ENCODE results near the gene EBF3.

Gene EBF3

DNA sequence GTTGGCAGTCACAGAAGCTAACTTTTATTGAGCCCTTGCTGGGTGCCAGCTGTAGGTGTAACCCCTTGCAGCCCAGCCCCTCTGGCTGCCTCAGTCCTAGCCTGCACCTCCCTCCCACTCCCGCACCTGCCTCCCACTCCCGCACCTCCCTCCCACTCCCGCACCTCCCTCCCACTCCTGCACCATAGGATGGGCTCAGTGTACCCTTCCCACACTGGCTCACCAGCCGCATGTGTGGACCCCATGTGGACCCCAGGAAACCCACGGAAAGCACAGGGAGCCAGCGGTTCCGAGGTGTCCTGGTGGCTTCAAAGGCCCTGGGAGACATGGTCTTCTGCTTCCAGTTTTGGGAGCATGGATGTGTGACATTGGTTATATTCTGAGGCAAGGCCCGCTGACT is 132.9 kb downstream of the EBF3 start:
- no peak for DNase-seq

DNA sequence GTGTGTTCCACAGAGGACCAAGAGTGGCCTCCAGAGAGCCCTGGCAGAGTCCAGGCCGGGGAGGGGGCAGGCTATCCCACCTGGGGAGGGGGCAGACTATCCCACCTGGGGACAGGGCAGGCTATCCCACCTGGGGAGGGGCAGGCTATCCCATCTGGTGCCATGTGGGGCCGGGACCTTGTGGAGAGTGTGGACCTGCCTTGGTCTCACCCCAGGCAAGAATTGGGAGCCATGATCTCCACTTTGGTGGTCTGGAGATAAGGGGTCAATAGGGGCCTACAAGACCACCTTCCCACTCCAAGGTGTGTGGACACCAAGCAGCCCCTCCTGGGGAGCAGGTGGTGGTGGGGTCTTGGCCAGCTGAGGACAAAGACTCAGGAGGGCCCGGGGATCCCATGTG is 138.2 kb downstream of the EBF3 start:
- DNase-seq = no peak

DNA sequence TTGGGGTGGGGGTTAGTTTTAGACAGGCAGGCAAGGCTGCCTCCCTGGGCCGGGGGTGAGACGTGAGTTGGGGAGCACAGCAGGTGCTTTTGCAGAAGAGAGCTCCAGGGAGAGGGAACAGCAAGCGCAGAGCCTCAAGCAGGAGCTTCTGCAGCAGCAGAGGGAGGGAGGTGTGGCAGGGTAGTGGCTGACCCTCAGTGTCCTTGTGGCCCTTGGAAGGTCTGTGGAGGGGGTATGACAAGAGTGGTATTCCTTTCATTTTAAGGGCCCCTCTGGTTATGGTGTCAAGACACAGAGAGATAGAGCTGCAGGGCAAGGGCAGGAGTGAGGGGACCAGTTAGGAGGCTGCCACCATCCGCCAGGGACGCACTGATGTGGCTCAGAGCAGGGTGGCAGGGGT is 138.9 kb downstream of the EBF3 start:
- DNase-seq = no peak

DNA sequence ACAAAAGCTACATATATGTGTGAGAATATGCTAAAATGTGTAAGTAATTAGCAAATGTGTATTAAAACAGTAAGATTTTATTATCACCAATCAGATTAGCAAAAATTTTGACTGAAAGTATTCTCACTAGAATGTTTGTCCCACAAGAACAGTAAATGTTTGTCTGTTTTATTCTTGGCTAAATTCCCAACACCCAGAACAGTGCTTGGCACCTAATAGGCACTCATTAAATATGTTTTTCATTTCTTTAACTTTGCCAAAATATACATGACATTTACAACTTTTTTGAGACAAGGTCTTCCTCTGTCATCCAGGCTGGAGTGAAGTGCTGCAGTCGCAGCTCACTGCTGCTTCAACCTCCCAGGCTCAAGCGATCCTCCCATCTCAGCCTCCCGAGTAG is 143.6 kb downstream of the EBF3 start:
- DNase-seq = no peak

DNA sequence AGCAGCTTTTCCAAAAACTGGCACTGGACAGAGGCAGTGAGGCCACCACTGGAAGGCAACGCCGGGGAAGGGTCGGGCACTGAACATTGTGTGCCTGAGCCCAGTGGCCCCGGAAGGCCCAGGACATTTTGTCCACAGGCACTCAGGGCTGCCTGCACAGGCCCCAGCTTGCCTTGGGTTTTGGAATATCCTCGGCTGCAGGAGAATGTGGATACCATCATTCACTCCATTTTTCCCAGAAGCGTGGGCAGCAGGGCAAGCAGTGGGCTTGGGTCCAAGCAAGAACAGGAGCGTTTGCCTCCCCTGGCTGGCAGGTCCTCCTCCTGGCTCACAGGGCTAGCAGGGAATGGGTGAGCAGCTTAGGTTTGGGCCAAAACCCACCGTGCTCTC is 147.4 kb downstream of the EBF3 start:
- DNase-seq = no peak

DNA sequence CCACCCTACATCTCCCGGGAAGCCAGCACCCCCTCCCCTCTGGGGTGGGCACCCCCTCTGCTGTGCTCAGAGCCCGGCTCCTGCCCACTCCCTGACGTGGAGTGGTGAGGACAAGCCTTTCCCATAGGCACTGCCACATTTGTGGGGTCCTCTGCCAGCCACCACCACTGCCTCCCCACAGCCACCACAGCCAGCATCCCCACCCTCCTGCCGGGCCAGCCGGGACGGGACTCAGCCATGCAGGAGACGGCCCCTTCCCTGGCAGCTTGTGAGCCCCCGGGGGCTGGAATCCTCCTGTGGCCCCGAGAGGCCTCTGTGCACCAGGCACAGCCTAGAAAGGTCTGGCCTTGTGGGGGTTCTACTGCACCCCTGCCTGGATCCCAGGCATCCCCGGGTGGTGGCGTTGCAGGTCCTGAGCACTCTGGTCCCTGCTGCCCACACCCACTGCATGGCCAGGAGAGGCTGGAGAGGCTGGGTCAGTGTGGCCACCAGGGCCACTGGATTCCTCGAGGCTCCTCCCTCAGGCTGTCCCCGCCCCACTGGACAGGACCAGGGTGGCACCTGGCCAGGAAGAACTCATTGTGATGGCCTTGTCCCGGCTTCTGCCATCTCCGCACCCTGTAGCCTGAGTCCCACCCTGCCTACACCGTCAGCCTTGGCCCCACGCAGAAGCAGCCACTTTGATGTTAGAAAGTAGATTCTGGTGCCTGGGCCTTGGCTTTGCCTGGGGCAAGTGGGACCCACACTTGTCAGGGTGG is 148.0 kb downstream of the EBF3 start:
- no peak for DNase-seq

DNA sequence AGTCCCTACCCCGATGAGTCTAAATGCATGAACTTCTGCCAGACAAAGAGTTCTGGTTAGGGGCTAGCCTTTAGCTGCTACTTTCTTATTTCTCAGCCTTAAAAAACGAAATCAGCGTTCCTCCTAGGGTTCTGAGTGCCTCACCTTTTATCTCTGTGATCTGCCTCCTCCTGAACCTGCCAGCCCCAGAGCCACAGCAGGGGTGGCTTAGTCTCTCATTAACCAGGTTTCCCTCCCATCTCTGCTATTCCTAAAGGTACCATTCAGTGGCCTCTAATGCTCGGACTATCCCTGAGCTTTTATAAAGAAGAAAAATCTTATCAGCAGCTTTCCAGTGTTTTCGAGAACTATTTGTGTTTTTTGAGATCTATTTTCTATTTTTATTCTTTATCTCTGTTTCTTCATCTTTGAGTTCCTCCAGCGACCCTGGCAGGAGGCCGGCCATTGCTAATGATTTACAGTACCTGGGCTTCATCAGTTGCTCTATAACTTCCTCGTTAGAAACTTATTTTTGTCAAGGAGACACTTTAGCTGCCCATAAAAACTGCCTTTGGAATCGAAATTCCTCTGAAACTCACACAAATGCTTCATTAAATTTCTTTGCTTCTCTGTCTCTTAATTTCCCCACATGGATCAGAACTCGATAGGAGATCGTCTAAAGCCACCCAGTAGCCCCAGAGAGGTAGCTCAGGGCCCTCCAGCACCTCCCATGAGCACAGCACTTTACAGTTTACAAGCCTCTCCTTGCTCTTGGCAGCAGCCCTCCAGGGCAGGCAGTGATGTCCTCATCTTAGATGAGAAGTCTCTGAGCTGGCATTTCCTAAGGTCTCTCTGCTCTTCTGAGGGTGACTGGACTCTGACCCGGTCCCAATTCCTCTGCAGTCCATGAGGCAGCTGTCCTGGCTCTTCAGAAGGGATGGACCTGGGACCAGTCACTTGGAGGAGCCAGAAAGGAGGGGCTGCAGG is 149.1 kb downstream of the EBF3 start:
- no peak for DNase-seq

DNA sequence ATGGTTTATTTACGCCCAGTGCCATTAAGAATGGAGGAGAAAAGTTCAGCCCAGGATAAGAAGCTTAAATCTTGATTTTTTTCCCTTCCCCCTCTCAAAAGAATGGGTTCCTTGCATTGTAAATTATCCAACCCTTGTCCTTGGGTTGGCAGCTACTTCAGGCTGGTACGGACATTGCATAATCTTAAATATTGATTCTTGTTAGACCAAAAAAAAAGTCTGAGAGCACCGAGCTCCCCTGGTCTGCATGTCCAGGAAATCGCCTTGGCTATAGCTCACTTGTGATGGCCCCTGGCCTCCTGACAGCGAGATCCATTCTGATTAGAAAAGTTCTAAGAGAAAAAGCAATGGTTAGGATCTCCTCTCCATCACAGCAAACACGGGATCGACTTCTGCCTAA is 151.7 kb downstream of the EBF3 start:
- no peak for DNase-seq

DNA sequence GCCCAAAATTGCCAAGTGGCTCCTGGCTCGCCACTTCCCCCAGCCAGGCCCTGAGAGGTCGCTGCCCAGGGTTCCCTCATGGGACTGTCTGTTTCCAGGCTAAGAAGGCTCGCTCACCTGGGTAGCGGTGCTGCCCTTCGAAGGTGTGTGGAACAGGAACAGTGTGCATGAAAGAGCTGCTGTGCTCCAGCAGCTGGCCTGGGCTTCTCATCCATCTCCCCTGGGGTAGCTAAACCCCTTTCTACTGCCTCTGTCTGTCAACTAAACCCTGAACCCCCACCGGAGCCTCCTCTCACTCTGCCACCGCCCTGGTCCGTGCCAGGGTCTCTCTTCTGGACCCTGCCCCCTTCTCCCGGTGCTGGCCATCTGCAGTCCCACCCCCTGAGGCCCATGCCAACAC is 152.9 kb downstream of the EBF3 start:
- DNase-seq = no peak

DNA sequence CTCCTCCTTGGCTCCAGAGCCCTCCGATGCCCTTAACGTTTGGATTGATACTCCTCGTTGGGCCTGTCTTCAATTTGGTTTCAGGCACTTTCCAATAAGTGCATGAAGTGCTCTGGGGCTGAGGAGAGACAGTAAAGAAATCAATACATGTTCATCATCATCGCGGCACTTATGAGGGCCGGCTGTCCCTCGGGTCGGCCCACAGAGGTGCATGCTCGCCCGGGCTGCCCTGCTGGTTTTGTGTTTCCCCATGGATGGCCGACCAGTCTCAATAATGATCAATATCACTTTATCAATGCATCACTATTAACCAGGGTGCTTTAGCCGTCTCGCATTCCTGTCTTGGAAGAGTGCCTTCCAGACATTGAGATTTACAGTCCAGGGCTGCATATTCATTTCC is 154.2 kb downstream of the EBF3 start:
- no peak for DNase-seq

DNA sequence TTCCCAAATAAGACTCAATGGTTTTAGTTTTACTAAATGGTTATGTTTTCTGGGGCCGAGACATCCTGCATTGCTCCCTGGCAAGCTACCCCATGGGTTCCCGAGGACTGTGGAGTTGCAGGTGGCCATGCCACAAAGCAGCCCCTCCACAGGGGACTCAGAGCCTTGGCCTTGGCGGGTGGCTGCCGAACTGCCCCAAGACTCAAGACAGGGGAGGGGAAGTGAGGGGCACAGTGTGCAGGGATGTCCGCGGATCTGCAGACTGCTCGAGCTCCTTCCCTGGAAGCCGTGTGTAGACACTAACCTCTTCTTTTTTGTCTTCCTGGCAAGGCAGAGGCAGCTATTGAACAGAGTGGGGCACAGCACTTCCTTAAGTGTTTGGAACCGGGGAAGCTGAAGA is 154.6 kb downstream of the EBF3 start:
- DNase-seq = no peak

DNA sequence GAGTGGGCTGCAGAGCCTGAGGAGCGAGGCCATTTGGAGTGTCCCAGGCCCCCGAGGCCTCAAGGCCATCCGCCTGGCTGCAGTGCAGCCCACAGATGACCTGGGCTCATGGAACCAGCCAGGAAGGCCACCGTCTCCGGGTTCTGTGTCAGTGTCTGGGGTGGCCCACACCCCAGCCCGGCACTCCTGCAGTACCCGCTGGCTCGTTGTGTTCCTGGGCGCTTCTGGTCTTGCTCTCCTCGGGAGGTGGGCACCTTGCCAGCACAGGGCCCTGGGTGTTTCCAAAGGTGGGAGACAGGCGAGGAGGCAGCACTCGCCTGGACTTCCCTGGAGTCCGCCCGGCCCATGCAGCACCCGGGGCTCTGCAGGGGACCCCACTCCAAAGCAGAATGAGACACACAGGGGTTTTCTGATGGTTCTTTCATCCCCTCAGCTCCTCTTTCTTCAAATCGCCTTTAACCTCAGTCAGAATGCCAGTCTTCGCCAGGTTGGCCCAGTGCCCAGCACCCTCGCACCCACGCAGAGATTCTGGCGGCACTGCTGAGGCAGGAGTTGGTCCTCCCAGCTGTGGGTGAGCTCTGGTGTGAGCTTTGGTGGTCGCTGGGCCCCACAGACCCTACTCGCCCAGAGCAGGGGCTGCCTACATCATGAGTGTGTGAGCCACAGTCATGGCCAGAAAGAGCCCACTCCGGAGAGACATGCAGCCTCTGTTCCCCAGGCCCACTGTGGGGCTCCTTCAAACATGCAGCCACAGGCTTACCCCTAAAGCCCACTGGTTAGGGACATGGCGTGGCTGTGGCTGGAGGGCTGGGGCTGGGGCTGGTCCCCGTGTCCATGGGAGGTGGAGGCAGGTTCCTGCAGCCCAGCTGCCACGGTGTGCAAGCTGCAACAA is 155.7 kb downstream of the EBF3 start:
- no peak for DNase-seq

DNA sequence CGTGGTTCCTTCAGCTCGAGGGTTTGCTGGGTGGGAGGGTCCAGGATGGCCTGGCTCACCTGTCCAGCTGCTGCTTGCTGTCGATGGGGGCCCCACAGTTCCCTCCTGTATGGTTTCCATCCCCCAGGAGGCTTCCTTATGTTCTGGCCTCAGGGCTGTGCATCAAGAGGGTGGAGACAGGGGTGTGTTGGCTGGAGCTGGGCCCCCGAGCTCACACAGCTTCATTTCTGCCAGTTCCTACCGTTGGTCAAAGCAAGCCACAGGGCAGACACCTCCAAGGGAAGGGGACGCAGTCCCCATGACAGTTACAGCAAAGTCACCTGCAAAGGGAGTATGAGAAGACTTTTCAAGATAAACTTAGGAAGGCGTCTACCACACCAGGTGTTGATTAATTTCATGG is 156.9 kb downstream of the EBF3 start:
- no peak for DNase-seq

DNA sequence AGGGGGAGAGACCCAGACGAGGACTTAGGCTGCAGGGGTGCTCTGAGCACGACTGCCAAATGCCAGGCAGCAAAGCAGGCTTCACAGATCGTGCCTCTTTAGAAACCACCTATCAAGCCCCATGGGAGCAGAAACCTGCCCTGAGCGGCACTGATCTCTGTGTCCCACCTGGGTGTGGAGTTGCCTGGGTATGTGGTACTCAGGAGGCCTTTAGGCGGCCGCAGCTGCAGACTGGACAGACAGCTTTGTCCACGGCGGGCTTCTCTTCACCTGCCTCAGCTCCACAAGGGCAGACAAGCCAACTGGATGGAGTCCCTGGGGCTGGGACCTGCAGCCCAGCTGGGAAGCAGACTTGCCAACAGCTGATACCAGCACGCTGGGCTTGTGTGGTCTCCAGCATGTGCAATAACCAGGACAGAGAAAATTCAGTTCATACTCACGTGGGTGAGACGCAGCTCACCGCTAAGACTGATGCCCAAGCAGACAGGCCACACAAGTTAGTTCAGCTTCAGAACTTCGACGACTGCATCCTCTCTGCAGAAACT is 163.2 kb downstream of the EBF3 start:
- no peak for DNase-seq

DNA sequence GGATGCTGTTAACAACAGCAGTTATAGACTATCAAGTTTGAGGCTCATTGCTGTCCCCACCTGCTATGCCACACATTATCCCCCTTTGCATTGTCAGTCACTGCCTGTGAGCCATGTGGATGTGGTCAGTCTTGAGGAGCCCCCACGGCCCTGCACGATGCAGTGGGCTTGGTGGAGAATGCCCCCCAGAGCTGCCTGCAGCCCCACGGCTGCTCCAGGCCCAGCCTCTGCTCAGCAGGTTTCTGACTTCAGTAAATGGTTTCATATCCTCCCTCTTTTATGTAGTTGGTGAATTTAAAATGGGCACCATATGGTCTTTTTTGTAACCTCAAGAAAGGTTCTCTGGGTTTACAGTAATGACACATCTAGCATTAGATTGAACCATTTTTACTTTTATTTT is 164.1 kb downstream of the EBF3 start:
- DNase-seq = no peak

DNA sequence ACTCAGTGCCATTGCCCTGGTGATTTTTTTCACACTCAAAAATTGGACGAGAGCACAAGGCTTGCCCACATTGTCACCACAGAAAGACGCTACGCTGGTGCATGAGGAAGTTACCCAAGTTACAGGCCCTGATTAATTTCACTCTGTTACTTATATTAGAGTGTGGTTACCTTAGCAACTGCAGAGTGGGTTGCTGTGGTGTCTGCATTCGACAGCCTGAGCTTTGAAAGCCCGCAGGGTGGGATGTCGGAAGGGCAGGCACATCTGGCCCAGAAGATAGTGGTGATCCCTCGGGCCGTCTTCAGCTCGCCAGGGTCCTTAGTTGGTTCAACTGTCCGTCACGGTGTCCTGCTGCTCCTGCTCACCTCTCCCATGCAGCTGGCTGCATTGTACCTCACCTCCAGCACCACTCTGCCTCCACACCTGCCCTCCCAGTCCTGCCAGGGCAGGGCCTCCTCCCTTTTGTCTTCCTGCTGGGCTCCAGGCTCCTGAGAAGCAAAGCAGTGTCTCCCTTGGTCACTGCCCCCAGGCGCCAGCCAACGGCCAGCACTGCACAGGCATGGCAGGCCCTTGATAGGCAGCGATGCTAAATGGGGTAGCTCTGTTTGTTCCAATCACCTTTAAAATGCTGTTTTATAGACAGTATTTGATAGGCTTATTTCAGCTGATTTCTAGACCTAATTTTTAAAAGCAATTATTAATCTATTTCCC is 167.2 kb downstream of the EBF3 start:
- DNase-seq = no peak

DNA sequence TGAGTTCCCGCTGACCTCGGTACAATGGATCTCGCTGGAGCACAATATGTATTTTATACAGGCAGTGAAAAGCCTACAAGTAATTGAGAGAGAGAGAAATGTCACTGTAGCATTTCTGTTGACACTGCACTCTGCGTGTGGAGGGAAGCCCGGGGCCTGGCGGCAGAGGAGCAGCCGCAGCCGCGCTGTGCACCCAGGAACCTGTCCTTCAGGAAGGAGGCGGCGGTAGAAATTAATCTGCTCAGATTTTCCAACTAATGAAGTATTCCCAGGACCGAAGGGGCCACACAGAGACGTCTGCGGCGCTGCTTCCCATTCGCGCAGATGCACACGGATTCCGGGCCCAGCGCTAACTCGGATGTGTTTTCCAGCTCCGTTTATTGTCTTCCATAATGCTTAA is 170.1 kb downstream of the EBF3 start:
- DNase-seq = no peak

DNA sequence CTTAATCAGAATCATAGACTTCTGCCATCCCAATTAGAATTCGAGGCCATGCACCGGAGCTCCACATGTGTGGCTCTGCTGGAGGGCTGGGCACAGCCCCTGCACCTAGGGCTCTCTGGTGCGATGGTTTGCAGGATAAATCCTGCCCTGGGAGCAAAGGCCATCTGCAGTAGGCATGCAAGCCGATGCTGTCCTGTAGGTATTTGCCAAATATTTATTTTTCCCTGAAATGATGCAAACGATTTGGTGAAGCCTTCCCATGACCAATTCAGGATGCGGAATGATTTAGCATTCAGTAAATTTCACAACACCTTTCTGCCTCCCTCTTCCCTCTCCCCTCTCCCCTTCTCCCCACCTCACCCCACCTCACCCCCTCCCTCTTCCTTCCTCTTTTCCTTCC is 170.6 kb downstream of the EBF3 start:
- DNase-seq = no peak

DNA sequence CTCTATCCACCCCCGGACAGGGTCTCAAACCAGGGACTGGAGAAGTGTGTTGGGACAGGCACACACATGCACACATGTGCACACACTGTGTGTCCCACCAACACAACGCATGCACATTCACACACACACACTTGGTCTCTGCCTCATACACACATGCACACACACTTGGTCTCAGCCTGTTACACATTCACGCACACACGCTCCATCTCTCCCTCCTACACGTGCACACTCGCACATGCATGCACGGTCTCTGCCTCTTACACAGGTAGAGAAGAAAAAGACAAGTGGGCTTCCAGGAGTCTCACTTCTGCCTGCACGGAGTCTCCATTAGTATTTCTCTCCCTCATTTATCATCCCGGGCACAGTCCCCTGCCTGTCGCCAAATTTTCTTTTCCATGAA is 171.2 kb downstream of the EBF3 start:
- DNase-seq = no peak

DNA sequence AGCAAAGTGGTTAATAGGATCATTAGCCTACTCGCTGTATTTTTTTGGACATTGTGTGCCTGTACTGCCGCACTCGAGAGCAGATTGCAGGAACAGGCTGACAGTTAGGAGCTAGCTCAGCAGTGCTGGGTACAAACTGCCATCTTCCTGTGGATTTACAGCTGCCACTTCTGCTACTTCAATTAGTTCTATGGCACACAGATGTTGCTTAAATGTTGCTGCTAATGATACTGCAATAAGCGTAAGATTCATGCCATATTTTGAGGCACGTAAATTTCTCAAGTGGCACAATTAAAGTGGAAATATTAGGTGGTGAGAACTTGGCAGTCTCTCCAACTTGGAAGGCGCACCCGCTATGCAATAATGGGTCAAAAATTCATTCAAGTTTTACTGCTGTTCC is 171.9 kb downstream of the EBF3 start:
- DNase-seq = no peak

DNA sequence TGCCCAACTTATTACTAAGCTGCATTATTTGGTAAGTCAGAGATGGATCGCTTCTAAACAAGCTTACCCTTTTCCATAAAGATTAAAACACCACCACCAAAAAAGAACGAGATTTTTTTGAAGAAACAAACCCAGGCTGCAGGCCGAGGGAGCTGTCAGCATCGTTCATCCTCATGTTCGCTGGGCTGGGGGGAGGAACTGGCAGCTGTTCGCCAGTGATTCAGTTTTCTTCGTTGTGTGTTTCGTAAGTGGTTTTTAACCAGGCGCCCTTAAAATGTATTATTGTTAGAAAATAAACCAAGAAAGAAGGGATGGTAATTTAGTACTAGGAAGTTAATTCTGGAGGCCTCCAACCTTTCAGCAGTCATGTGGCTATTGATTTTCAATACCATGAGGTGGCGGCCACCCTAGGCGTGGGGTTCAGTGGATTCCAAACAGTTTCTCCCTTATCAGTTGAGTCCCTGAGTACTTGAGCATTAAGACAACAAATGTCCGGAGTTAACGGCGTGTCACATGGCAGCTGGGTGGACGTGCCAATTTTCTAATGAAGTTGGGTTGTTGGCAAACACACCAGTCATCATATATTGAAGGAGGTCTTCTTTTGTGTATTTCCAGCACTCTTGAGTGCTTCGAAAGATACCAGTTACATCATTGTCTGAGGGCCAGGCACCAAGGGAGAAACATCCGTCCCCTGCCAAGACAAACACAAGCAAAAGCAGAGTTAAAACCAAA is 173.2 kb downstream of the EBF3 start:
- no peak for DNase-seq

DNA sequence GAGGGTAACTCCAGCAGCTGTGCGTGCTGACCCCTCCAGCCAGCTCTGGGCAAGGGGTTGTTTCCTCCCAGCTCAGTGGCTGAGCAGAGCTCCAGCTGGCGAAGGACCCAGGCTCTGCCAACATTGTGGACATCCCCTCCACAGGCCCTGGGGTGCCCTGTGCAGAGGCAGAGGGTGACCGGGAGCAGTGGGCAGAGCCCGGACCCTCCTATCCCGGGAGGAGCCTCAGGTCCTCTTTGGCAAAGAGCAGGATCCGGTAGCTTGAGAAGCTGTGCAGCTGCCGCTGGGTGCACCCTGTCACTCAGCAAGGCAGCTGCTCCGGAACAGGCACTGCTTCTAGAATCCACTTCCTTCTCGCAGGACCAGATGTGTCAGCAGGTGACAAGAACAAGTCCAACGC is 175.9 kb downstream of the EBF3 start:
- DNase-seq = no peak

Measured in midbrain (tissue), 1 donor.